Activated CD8-positive, alpha-beta T cell treated with anti-CD3 and anti-CD28 coated beads for 36 hours (primary cell): ENCODE measurements around the gene MAB21L1. TPM values are rescaled to one million over a fixed set of nuclear protein-coding genes. Genes with fewer than 3 reads are reported as not detected.

Experiments
- ATAC-seq: fragments of 200-7000 bp; cut with Tn5 transposase; one replicate; pipeline ENCODE4 v1.10.0; 2021; ENCODE audit warnings: mild to moderate bottlenecking, moderate library complexity
- CTCF ChIA-PET: fragments of 350-600 bp; sonication (Branson Sonifier 250); formaldehyde crosslinking; loops from one replicate; lab custom pipeline; 2021; ENCODE audit warnings: antibody characterized with exemption; lab: Charles Lee
- POLR2A ChIA-PET: fragments of 350-600 bp; sonication (Branson Sonifier 250); formaldehyde crosslinking; loops from one replicate; lab custom pipeline; 2021; ENCODE audit warnings: antibody characterized with exemption; lab: Charles Lee
- DNase-seq: peaks from one replicate; pipeline ENCODE4 v3.0.0-alpha.2; 2020
- H3K27ac Mint-ChIP-seq: one replicate; pipeline ENCODE4 v1.8.0; 2021; ENCODE audit warnings: mild to moderate bottlenecking, mixed read lengths
- H3K27me3 Mint-ChIP-seq: one replicate; pipeline ENCODE4 v1.8.0; 2021; ENCODE audit warnings: mixed read lengths
- H3K36me3 Mint-ChIP-seq: one replicate; pipeline ENCODE4 v1.8.0; 2021; ENCODE audit warnings: low read depth, mixed read lengths
- H3K4me1 Mint-ChIP-seq: one replicate; pipeline ENCODE4 v1.8.0; 2021; ENCODE audit warnings: low read depth, mixed read lengths
- H3K4me3 Mint-ChIP-seq: one replicate; pipeline ENCODE4 v1.8.0; 2021; ENCODE audit warnings: mild to moderate bottlenecking, moderate library complexity, mixed read lengths
- H3K9me3 Mint-ChIP-seq: one replicate; pipeline ENCODE4 v1.8.0; 2021; ENCODE audit warnings: mixed read lengths
- intact Hi-C: fragments of 100-400 bp; cut with micrococcal nuclease; formaldehyde crosslinking; loops from one replicate; pipeline ENCODE4 v1.10.0; 2022
- total RNA-seq, 2 experiments: library from RNA; stranded (reverse); gene quantifications; one replicate each; pipeline ENCODE4 v1.2.3, GENCODE V29; 2021
- TF ChIP-seq, protein P1 (sequence below): fragments of 200-600 bp; IDR thresholded peaks from one replicate; pipeline ENCODE4 v1.8.0; 2022; ENCODE audit warnings: antibody characterized with exemption, mild to moderate bottlenecking

Gene MAB21L1
- total RNA-seq, 2 experiments from 2014 or later: not detected

DNA sequence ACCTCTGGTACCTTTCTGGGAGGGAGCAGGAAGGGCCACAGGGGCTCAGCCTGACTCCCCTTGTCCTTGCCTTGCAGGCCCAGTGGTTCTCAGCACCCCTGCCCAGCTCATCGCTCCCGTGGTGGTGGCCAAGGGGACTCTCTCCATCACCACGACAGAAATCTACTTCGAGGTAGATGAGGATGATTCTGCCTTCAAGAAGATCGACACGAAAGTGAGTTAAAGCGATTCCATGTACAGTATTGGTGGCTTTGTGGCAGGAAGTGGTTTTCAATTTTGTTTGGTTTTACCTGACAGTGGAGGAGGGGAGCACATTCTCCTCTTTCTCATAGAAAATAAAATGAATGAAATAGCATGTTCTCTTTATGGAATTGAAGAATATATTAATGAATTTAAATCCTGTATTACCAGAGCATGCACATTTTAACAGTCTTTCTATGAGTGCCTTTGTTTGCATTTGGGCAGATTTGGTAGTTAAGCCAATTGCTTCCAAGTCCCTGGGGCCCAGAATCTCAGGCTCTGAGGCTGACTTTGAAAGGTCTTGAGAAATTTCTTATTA, 4.1 kb downstream of the MAB21L1 start:
- Mint-ChIP-seq H3K9me3 (peaks cover 7% of the 10 kb centered on the region), H3K27me3 (peaks cover 70% of the 10 kb centered on the region), H3K4me1 (peaks cover 26% of the 10 kb centered on the region), H3K27ac (no peak overlapping the region), H3K36me3 (peaks cover 4% of the 10 kb centered on the region), H3K4me3 (no peak overlapping the region)
- intact Hi-C loops: no loop called here
- POLR2A ChIA-PET: no interaction called here
- CTCF ChIA-PET: no interaction called here
- peak; percentile 10 for DNase-seq
- TF ChIP-seq, protein P1, sequence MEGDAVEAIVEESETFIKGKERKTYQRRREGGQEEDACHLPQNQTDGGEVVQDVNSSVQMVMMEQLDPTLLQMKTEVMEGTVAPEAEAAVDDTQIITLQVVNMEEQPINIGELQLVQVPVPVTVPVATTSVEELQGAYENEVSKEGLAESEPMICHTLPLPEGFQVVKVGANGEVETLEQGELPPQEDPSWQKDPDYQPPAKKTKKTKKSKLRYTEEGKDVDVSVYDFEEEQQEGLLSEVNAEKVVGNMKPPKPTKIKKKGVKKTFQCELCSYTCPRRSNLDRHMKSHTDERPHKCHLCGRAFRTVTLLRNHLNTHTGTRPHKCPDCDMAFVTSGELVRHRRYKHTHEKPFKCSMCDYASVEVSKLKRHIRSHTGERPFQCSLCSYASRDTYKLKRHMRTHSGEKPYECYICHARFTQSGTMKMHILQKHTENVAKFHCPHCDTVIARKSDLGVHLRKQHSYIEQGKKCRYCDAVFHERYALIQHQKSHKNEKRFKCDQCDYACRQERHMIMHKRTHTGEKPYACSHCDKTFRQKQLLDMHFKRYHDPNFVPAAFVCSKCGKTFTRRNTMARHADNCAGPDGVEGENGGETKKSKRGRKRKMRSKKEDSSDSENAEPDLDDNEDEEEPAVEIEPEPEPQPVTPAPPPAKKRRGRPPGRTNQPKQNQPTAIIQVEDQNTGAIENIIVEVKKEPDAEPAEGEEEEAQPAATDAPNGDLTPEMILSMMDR: no peak
- ATAC-seq: no peak

DNA sequence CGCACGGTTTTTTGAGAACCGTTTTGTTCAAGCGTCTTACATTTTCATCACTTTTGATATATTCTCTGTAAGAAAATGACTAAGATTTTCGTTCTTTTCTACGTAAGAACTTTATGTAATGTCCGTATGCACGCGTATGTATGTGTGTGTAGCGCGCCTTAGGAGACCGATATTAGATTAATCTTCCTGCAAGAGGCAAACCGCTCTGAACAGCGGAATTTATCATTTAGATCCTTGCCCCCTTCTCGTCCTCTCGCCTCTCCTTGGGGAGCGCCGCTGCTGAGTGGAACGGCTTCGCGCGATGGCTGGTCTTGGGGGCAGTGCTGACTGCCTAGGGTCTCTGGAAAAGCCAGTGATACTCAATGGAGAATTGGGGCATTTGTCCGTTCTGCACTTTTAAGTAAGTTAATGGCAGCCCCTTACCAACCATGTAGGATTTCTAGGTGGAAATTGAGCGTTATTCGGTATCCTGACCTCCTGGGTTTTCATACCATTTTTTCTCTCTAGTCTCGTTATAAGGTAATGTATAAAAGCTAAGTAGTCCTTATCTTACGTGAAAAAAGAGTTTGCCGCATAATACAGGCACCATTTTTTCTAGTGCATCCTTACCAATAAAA, 4.7 kb downstream of the MAB21L1 start:
- TF ChIP-seq, protein P1: no peak
- Mint-ChIP-seq H3K9me3 (peaks cover 7% of the 10 kb centered on the region), H3K4me3 (no peak overlapping the region), H3K27me3 (peaks cover 64% of the 10 kb centered on the region), H3K27ac (no peak overlapping the region), H3K4me1 (peaks cover 23% of the 10 kb centered on the region), H3K36me3 (peaks cover 4% of the 10 kb centered on the region)
- ATAC-seq (no peak), DNase-seq (no peak)
- ChIA-PET CTCF (no interaction called here), POLR2A (no interaction called here)
- intact Hi-C loops: no loop called here

DNA sequence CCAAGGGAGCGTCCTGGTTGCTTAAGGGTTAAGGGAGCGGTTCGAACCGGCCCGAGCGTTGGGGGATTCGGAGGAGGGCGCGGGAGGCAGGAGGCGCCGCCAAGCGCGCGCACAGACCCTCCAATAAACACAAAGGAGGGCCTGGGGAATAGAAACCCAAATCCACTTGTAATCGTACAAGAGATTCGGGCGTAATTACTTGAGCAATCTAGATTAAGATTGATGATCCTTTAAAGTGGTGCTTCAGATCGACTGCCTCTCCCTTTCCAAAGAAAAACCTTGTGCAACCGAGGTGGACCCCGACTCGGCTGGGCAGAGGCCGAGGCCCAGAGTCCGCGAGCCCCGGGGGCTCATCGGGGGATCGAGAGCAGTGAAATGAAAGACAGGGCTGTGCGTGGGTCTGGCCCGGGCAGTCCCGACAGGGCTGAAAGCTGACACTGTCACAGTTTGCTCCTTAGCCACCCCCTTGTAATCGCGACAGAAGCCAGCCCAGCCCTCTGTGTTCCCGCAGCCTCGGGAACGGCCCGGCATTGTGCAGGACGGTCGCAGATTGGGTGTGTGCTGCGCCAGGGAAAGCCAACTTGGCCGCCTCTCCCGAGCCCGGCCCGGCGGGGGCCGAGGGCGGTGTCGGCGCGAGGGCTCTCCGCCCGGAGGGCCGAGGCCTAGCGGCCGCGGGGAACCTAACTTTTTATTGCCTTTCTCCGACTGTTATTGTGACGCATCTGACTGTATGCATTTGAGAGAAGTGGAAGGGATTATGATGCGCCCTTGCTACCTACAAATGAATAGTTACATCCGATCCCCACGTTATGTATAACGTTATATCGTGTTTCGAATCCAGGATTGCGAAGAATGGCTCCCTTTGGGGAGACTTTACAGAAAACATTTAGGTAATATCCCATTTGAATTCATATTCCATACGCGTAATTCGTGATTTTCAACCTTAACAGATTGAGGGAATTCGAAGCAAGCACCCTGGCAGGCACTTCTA, 5.5 kb downstream of the MAB21L1 start:
- Mint-ChIP-seq H3K4me1 (peaks cover 16% of the 10 kb centered on the region), H3K27me3 (peaks cover 55% of the 10 kb centered on the region), H3K36me3 (peaks cover 4% of the 10 kb centered on the region), H3K4me3 (no peak overlapping the region), H3K27ac (no peak overlapping the region), H3K9me3 (peaks cover 7% of the 10 kb centered on the region)
- intact Hi-C loops: no loop called here
- no peak for DNase-seq
- ATAC-seq: peak; percentile 20
- TF ChIP-seq, protein P1: no peak
- POLR2A ChIA-PET: no interaction called here
- CTCF ChIA-PET: no interaction called here

DNA sequence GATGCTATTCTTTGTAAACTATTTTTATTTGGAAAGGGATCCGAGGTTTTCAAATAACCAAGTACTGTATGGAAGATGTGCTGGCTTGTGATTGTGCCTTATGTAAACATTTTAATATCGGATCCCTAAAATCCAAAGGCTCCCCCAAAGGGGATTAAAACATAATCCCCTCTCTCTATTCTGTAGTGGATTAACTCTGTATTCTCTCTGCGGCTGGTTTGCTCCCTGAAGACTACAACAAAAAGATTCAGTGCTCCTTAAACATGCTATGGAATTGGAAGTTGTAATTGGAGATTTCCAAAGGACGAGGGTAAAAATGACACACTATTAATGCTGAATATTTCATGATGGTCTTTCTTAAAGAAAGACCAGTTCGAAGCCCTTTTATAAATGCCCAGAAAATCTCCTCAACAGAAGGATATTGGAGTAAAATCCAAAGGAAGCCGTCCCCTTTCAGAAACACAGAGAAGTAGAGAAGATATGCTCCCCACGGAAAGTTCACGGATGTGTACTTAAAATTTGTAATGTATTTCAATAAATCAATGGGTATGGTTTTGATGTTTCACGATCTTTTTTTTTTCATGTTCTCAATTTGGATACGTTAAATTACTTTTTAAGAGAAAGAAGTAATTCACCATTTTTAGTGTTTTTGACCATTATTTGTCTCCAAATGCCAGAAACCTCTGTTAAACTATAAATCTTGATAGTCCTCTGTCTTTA, 6.5 kb downstream of the MAB21L1 start:
- DNase-seq: no peak
- intact Hi-C loops: no loop called here
- TF ChIP-seq, protein P1: no peak
- Mint-ChIP-seq H3K27ac (no peak overlapping the region), H3K9me3 (peaks cover 7% of the 10 kb centered on the region), H3K4me1 (peaks cover 11% of the 10 kb centered on the region), H3K4me3 (no peak overlapping the region), H3K27me3 (peaks cover 45% of the 10 kb centered on the region), H3K36me3 (peaks cover 4% of the 10 kb centered on the region)
- CTCF ChIA-PET: no interaction called here
- POLR2A ChIA-PET: no interaction called here
- ATAC-seq: no peak
